Osteocyte (in vitro differentiated cells): ENCODE data around the gene HNRNPM. TPM values are rescaled to one million over a fixed set of nuclear protein-coding genes. Genes with fewer than 3 reads are reported as not detected.

Source experiments
- DNase-seq: peaks from one replicate; pipeline ENCODE4 v3.0.0; 2021; ENCODE audit warnings: mixed read lengths; ENCODE audit not compliant: unreplicated experiment; ENCODE audit errors: extremely low spot score
- H3K27ac Mint-ChIP-seq: one replicate; pipeline ENCODE4 v1.8.0; 2021; ENCODE audit warnings: mild to moderate bottlenecking, mixed read lengths; ENCODE audit not compliant: unreplicated experiment
- H3K27me3 Mint-ChIP-seq: one replicate; pipeline ENCODE4 v1.8.0; 2021; ENCODE audit warnings: mixed read lengths; ENCODE audit not compliant: unreplicated experiment
- H3K36me3 Mint-ChIP-seq: one replicate; pipeline ENCODE4 v1.8.0; 2021; ENCODE audit warnings: mixed read lengths; ENCODE audit not compliant: unreplicated experiment
- H3K4me1 Mint-ChIP-seq: one replicate; pipeline ENCODE4 v1.8.0; 2021; ENCODE audit warnings: mixed read lengths; ENCODE audit not compliant: unreplicated experiment
- H3K4me3 Mint-ChIP-seq: one replicate; pipeline ENCODE4 v1.8.0; 2021; ENCODE audit warnings: mild to moderate bottlenecking, moderate library complexity, mixed read lengths; ENCODE audit not compliant: unreplicated experiment
- H3K9me3 Mint-ChIP-seq: one replicate; pipeline ENCODE4 v1.8.0; 2021; ENCODE audit warnings: mixed read lengths; ENCODE audit not compliant: unreplicated experiment
- CTCF ChIP-seq: fragments of 200-600 bp; sonication (generic); IDR thresholded peaks from 2 replicates; pipeline ENCODE4 v1.5.0; 2021; ENCODE audit warnings: antibody characterized with exemption, mild to moderate bottlenecking, moderate library complexity
- total RNA-seq: library from RNA; stranded (reverse); gene quantifications from 2 replicates; pipeline ENCODE4 v1.2.1, GENCODE V29; 2021

Gene HNRNPM
- total RNA-seq, 1 donor from 2014 or later = 156 TPM

- Mint-ChIP-seq H3K9me3 (no peaks in the 10 kb centered on the region), H3K4me1 (peaks cover 83% of the 10 kb centered on the region), H3K36me3 (peaks cover 24% of the 10 kb centered on the region), H3K4me3 (no peak overlapping the region), H3K27ac (peak overlapping the region; percentile 94), H3K27me3 (no peaks in the 10 kb centered on the region)
- TF ChIP-seq CTCF = no peak
- no peak for DNase-seq
Measured at GRCh38 chr19:8457209-8457608, 12.4 kb downstream of the HNRNPM start.

DNA sequence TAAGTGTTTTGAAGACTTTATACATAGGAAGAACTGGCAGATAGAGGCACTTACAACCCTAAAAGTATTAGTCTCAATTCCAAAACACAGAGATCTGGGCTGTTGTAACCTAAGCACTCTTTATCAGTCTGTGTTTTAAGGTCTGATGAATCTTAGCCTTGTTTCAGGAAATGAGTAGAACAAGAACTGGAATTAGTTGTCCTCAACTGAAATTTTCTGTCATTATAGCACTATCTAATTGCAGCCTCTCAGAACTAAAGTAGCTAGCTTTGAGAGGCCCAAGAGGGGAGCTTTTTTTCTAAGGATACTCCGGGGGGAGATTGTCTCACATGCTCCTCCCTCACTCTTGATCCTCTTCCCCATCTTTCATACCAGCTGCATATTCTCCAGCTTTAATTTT is 13.1 kb downstream of the HNRNPM start:
- Mint-ChIP-seq H3K27me3 (no peaks in the 10 kb centered on the region), H3K27ac (peak overlapping the region; percentile 94), H3K4me1 (peaks cover 86% of the 10 kb centered on the region), H3K36me3 (peaks cover 27% of the 10 kb centered on the region), H3K9me3 (no peaks in the 10 kb centered on the region), H3K4me3 (no peak overlapping the region)
- no peak for DNase-seq
- no peak for TF ChIP-seq CTCF

- no peaks in the 10 kb centered on the region for H3K27me3 Mint-ChIP-seq
Measured at GRCh38 chr19:8458380-8458779, 13.6 kb downstream of the HNRNPM start.

GRCh38 chr19:8459095-8459494 is 14.3 kb downstream of the HNRNPM start:
- Mint-ChIP-seq H3K4me1 (peaks cover 82% of the 10 kb centered on the region), H3K4me3 (peak overlapping the region; percentile 68), H3K36me3 (peaks cover 34% of the 10 kb centered on the region), H3K27me3 (no peaks in the 10 kb centered on the region), H3K9me3 (no peaks in the 10 kb centered on the region), H3K27ac (peak overlapping the region; percentile 94)
- DNase-seq = no peak
- no peak for TF ChIP-seq CTCF

More at GRCh38 chr19:8458380-8458779, 13.6 kb downstream of the HNRNPM start:
- Mint-ChIP-seq H3K27ac (peak overlapping the region; percentile 94), H3K4me3 (peak overlapping the region; percentile 37), H3K36me3 (peaks cover 32% of the 10 kb centered on the region), H3K4me1 (peaks cover 86% of the 10 kb centered on the region), H3K9me3 (no peaks in the 10 kb centered on the region)
- no peak for TF ChIP-seq CTCF
- DNase-seq = no peak

GRCh38 chr19:8459520-8460270 is 14.9 kb downstream of the HNRNPM start:
- peak overlapping the region; percentile 68 for H3K4me3 Mint-ChIP-seq
- H3K9me3 Mint-ChIP-seq = no peaks in the 10 kb centered on the region
- H3K4me1 Mint-ChIP-seq = peaks cover 79% of the 10 kb centered on the region
- no peak for TF ChIP-seq CTCF
- H3K36me3 Mint-ChIP-seq = peaks cover 37% of the 10 kb centered on the region
- DNase-seq = no peak
- H3K27ac Mint-ChIP-seq = peak overlapping the region; percentile 94
- H3K27me3 Mint-ChIP-seq = no peaks in the 10 kb centered on the region
